IPS-15b (cell line): Measurements from ENCODE around the gene IFNLR1.

Source experiments
- H3K27me3 ChIP-seq: one replicate; pipeline ENCODE4 v1.6.1; 2013; ENCODE audit warnings: low read length; ENCODE audit not compliant: control insufficient read depth, insufficient read depth
- H3K36me3 ChIP-seq: one replicate; pipeline ENCODE4 v1.6.1; 2013; ENCODE audit warnings: low read length; ENCODE audit not compliant: control insufficient read depth, insufficient read depth
- H3K4me1 ChIP-seq: one replicate; pipeline ENCODE4 v1.6.1; 2013; ENCODE audit warnings: mild to moderate bottlenecking, low read length; ENCODE audit not compliant: control insufficient read depth, insufficient read depth
- H3K4me3 ChIP-seq: one replicate; pipeline ENCODE4 v1.5.1; 2013; ENCODE audit warnings: low read depth, low read length
- H3K9ac ChIP-seq: one replicate; pipeline ENCODE4 v1.6.1; 2013; ENCODE audit warnings: low read depth, mild to moderate bottlenecking, low read length
- H3K9me3 ChIP-seq: one replicate; pipeline ENCODE4 v1.6.1; 2013; ENCODE audit warnings: mild to moderate bottlenecking, low read length; ENCODE audit not compliant: control insufficient read depth, insufficient read depth

Gene IFNLR1

GRCh38 chr1:24186993-24187790 is at the start of gene IFNLR1:
Gene IFNLR1 (minus strand): TSS chr1:24187289. CDS start chr1:24187248, 41 bp downstream.
- H3K4me1 ChIP-seq = no peaks in the 10 kb centered on the region
- H3K9me3 ChIP-seq = no peaks in the 10 kb centered on the region
- no peaks in the 10 kb centered on the region for H3K27me3 ChIP-seq
- H3K4me3 ChIP-seq = peak within 1 kb of the TSS; percentile 71
- no peaks in the 10 kb centered on the region for H3K36me3 ChIP-seq
- peak within 1 kb of the TSS; percentile 74 for H3K9ac ChIP-seq

DNA sequence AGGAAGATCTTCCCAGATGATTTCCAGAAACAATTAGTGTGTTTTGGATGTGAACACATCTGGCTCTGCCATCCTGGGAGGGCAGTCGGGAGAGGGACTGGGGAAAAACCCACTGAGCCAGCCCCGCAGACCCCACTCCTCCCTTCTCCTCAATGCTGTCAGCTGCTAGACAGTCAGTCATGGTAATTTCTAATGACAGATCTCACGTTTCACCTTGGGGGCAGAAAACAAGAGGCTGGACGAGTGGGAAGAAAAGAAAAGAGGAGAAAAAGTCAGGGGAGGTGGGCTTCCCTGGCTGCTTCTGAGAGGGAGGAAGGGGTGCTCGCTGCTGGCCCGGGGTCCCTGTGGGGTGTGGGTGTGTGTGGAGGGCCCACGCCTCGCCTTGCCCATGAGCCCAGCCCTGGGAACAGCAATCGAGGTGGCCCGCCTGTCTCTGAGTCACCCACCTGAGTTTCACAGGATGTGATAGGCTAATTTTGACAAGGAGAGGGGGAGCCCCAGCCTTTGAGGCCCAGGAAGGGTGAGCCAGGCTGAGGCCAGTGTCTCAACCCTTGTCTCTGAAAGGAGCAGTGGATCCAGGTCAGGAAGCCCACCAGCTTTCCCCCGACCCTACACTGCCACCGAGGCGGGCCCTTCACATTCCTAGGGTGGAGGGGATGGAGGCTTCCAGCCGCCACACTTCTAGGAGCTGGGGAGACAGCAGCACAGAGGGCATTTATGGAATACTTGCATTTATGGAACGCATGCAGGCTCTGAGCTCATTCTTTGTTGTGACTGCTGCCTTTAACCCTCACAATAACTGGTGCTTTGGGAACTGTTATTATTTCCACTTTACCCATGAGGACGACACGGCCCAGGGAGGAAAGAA is 49.1 kb upstream of the IFNLR1 start:
- H3K9ac ChIP-seq = no peak overlapping the region
- H3K4me3 ChIP-seq = no peak overlapping the region

GRCh38 chr1:24233684-24234600 is 46.9 kb upstream of the IFNLR1 start:
- Histone ChIP-seq H3K9ac (no peak overlapping the region), H3K9me3 (peaks cover 4% of the 10 kb centered on the region), H3K27me3 (no peaks in the 10 kb centered on the region), H3K4me1 (no peaks in the 10 kb centered on the region), H3K4me3 (no peak overlapping the region), H3K36me3 (no peaks in the 10 kb centered on the region)

More for the DNA sequence above, 49.1 kb upstream of the IFNLR1 start:
- Histone ChIP-seq H3K4me1 (no peaks in the 10 kb centered on the region), H3K27me3 (no peaks in the 10 kb centered on the region), H3K9me3 (peaks cover 4% of the 10 kb centered on the region), H3K36me3 (no peaks in the 10 kb centered on the region)

DNA sequence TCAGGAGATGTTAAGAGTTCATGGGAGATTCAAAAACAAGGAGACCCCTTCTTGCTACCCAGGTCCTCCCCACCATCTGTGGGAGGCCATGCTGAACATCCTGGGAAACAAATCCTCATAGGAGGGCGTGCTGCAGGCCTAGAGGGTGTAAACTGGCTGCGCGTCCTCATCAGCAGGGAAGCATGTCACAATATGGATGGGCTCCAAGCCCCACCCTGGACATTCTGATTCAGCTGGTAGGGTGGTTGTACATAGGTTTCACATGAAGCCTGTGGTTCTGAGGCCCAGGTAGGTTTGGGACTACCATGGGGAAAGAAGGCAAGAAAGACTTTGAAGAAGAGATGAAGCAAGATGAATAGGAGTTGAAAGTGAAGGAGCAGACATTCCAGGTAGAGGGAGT is 44.6 kb upstream of the IFNLR1 start:
- H3K27me3 ChIP-seq = no peaks in the 10 kb centered on the region
- H3K4me3 ChIP-seq = no peak overlapping the region
- peaks cover 4% of the 10 kb centered on the region for H3K9me3 ChIP-seq
- no peaks in the 10 kb centered on the region for H3K4me1 ChIP-seq
- H3K36me3 ChIP-seq = no peaks in the 10 kb centered on the region
- H3K9ac ChIP-seq = no peak overlapping the region

DNA sequence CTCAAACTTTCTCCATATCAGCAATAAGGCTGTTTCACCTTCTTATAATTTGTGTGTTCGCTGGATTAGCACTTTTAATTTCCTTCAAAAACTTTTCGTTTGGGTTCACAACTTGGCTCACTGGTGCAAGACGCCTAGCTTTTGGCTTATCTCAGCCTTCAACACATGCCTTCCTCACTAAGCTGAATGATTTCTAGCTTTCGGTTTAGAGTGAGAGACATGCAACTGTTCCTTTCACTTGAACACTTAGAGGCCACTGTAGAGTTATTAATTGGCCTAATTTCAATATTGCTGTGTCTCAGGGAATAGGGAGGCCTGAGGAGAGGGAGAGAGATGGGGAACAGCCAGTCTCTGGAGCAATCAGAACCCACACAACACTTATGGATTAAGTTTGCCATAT is 41.2 kb upstream of the IFNLR1 start:
- H3K4me1 ChIP-seq = no peaks in the 10 kb centered on the region
- H3K4me3 ChIP-seq = no peak overlapping the region
- no peaks in the 10 kb centered on the region for H3K36me3 ChIP-seq
- no peaks in the 10 kb centered on the region for H3K27me3 ChIP-seq
- H3K9ac ChIP-seq = no peak overlapping the region
- no peaks in the 10 kb centered on the region for H3K9me3 ChIP-seq

GRCh38 chr1:24226749-24227148 is 39.7 kb upstream of the IFNLR1 start:
- Histone ChIP-seq H3K9me3 (no peaks in the 10 kb centered on the region), H3K27me3 (no peaks in the 10 kb centered on the region), H3K4me1 (peaks cover 3% of the 10 kb centered on the region), H3K9ac (no peak overlapping the region), H3K36me3 (no peaks in the 10 kb centered on the region), H3K4me3 (no peak overlapping the region)

DNA sequence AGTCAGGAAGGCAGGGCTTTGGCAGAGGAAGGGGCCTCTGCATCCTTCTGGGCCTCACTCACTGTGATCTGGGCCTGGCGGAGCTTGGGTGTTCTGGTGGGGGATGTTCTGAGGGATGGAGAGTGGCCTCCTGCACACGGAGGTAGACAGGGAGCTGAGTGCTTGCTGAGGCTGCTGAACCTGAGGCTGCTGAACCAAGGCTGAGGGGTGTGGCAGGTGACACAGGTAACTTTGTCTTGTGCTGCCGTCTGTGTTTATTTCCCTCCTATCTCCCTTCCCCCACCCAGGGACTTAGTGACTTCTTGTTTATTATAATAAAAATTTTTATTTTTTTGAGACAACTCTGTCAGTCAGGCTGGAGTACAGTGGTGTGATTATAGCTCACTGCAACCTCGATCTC is 37.7 kb upstream of the IFNLR1 start:
- no peaks in the 10 kb centered on the region for H3K36me3 ChIP-seq
- no peak overlapping the region for H3K9ac ChIP-seq
- no peaks in the 10 kb centered on the region for H3K9me3 ChIP-seq
- H3K4me3 ChIP-seq = no peak overlapping the region
- peaks cover 3% of the 10 kb centered on the region for H3K4me1 ChIP-seq
- H3K27me3 ChIP-seq = no peaks in the 10 kb centered on the region

- H3K27me3 ChIP-seq = no peaks in the 10 kb centered on the region
- no peak overlapping the region for H3K4me3 ChIP-seq
- no peaks in the 10 kb centered on the region for H3K36me3 ChIP-seq
- H3K4me1 ChIP-seq = peaks cover 3% of the 10 kb centered on the region
- no peaks in the 10 kb centered on the region for H3K9me3 ChIP-seq
- no peak overlapping the region for H3K9ac ChIP-seq
Measured at GRCh38 chr1:24224086-24224485, 37.0 kb upstream of the IFNLR1 start.

DNA sequence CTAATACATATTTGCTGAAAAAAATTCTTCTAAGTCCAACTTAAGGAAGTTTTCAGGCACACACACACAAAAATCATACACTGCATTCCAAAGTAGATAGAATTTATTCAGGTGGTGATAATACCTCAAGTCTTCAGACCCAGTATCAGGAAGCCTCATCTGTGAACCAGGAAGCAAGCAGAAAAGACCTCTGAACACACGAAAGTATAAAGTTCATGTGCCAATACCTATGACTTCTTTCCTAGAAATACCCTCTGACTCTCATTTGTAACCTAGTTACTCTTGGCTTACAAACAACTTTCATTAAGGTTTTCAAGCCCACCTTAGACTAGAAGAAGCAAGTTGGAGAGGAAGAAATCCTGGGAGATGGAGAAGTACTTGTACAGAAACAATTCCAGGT is 35.7 kb upstream of the IFNLR1 start:
- Histone ChIP-seq H3K9ac (no peak overlapping the region), H3K9me3 (no peaks in the 10 kb centered on the region), H3K4me1 (peaks cover 3% of the 10 kb centered on the region), H3K27me3 (no peaks in the 10 kb centered on the region), H3K36me3 (no peaks in the 10 kb centered on the region), H3K4me3 (no peak overlapping the region)

GRCh38 chr1:24222008-24222605 is 35.0 kb upstream of the IFNLR1 start:
- H3K9me3 ChIP-seq = no peaks in the 10 kb centered on the region

DNA sequence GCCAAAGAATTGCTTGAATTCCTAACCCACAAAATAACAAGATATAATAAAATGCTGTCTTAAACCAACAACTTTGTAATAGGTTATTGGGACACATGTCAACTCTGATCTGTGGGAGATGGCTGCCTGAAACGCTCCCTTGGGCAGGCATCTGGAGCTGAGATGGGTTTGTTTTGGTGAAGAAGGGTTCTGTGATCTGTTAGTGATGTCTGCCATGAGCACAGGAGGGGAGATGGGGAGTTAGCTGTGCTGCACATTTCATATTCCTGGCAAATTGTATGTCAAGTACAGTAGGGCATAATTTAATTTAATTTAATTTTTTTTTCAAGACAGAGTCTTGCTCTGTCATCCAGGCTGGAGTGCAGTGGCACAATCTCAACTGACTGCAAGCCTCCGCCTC is 34.2 kb upstream of the IFNLR1 start:
- no peaks in the 10 kb centered on the region for H3K9me3 ChIP-seq
- no peaks in the 10 kb centered on the region for H3K36me3 ChIP-seq
- no peak overlapping the region for H3K9ac ChIP-seq
- no peak overlapping the region for H3K4me3 ChIP-seq
- H3K4me1 ChIP-seq = peaks cover 3% of the 10 kb centered on the region
- no peaks in the 10 kb centered on the region for H3K27me3 ChIP-seq

More at GRCh38 chr1:24222008-24222605, 35.0 kb upstream of the IFNLR1 start:
- Histone ChIP-seq H3K36me3 (no peaks in the 10 kb centered on the region), H3K27me3 (no peaks in the 10 kb centered on the region), H3K4me3 (no peak overlapping the region), H3K4me1 (peaks cover 3% of the 10 kb centered on the region), H3K9ac (no peak overlapping the region)
